LNCAP (cell line): ENCODE measurements around the gene KCNG2.

Experiments
- TF ChIP-seq, protein P1 (sequence below): fragments of 450-650 bp; IDR thresholded peaks from 2 replicates; pipeline ENCODE4 v1.5.1; 2017; ENCODE audit warnings: mild to moderate bottlenecking

Gene KCNG2

DNA sequence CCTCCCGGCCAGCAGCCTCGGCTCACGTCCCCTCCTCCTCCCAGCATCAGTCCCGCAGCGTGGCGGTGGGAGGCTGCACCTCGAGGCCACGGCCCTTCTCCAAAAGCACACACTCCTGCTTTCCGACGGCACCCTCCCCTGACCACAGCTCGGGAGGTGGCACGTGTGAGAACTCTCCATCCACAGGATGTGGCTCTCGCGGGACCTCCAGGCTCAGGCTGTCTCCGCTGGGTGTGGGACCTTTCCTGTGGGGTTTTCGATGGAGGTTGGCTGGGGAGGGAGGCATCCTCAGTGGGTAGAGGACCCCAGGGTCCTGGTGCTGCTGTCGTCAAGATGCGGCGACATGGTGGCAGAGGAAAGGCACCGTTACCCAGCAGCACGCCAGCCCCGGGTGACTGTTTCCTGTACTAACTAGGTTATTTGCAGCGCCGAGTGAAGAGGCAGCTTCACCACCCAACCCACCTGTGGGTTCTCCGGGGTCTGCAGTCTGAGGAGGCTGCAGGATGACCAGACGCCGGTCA, 42.8 kb upstream of the KCNG2 start:
- TF ChIP-seq, protein P1, sequence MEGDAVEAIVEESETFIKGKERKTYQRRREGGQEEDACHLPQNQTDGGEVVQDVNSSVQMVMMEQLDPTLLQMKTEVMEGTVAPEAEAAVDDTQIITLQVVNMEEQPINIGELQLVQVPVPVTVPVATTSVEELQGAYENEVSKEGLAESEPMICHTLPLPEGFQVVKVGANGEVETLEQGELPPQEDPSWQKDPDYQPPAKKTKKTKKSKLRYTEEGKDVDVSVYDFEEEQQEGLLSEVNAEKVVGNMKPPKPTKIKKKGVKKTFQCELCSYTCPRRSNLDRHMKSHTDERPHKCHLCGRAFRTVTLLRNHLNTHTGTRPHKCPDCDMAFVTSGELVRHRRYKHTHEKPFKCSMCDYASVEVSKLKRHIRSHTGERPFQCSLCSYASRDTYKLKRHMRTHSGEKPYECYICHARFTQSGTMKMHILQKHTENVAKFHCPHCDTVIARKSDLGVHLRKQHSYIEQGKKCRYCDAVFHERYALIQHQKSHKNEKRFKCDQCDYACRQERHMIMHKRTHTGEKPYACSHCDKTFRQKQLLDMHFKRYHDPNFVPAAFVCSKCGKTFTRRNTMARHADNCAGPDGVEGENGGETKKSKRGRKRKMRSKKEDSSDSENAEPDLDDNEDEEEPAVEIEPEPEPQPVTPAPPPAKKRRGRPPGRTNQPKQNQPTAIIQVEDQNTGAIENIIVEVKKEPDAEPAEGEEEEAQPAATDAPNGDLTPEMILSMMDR = no peak

DNA sequence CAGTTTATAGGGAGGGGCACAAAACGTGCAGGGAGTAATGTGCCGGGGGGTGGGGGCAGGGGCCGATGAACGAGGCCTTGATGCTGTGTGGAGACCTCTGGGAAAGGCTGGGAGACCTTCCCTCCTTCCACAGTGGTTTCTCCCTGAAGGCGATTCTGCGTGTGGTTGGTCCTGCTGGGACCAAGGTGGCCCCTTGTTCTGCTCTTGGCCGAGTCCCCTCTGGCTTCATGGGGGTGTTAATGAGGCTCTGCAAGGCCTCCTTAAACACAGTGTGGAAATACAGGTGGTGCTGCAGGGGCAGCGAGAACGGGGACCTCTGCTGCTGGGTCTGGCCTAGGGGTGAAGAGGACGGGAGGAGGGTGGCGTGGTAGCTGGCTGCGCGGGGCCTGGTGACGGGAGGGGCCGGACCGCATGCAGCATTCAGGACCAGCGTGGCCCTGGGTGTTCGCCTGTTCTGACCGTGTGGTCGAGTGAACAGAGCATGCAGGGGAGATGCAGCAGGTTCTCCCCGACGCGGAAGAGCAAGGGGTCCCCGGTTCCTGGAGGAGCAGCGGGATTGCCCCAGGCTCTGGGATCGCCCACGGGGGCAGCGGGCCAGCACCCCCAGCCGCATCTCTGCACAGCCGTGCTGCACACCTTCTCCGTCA, 42.1 kb upstream of the KCNG2 start:
- TF ChIP-seq, protein P1 = no peak

DNA sequence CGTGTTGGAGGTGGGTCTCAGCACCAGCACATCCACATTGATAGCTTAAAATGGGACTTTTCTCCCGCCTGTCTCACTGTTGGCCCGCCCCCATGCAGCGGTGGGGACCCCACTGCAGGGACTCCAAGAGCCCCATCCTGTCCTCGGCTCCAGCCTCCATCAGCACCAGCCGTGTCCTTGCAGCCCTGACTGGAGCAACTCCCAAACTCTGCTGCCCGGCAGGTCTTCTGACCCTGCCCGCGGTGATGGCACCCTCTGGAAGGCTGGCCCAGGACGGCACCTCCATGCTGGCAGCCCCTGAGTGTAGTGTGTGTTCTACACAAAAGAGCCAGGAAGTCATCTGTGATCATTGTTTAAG, 41.6 kb upstream of the KCNG2 start:
- TF ChIP-seq, protein P1 = no peak

DNA sequence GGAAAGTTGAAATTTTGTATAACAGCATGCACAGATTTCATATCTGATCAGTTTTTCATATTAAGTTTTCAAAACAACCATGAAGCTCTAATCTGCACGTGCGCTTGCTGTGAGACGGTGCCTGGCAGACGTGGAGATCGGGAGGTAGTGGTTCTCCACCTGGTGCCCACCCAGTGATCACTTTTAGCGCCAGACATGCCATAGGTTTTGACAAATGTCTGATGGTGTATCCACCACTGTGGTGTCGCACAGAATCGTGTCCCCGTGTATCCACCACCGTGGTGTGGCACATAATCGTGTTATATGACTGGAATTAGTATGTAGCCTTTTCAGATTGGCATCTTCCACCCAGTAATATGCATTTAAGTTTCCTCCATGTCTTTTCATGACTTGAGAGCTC, 40.9 kb upstream of the KCNG2 start:
- TF ChIP-seq, protein P1 = no peak

DNA sequence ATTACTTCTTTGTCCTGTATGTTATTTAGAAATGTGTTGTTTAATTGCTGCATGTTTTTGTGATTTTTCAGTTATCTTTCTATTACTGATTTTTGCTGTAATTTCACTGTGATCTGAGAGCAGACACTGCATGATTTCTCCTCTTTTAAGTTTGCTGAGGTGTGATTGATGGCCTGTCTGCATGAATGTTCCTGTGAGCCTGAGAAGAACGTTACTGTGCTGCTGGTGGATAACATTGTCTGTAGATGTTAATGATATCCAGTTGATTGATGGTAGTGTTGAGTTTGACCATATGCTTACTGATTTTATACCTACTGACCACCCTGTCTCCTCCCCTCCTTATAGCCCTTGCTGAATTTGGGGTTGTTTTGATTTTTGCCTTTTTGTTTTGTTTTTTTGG, 37.4 kb upstream of the KCNG2 start:
- TF ChIP-seq, protein P1 = no peak

DNA sequence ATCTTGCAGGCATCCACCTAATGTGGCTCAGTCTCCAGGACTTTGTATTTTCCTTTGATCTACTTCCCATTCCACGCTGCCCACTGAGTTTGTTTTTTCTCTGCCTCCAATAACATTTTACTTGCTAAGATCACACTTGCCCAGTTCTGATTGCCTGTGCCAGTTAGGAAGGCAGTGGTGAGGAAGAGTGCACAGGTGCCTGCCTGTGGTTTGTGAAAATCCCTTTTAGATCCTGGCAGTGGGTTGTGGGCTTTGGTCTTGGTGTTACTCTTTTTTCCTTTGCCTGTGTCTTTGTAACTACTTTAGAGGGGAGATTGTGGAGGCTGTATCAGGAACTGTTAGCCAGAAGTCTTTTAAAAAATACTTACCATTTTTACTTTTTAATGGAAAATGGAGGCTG, 36.9 kb upstream of the KCNG2 start:
- TF ChIP-seq, protein P1 = no peak

DNA sequence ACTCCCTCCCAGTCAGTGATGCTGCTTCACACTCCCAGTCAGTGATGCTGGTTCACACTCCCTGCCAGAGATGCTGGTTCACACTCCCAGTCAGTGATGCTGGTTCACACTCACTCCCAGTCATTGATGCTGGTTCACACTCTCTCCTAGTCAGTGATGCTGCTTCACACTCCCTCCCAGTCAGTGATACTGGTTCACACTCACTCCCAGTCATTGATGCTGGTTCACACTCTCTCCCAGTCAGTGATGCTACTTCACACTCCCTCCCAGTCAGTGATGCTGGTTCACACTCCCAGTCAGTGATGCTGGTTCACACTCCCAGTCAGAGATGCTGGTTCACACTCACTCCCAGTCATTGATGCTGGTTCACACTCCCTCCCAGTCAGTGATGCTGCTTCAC, 34.3 kb upstream of the KCNG2 start:
- TF ChIP-seq, protein P1 = no peak

DNA sequence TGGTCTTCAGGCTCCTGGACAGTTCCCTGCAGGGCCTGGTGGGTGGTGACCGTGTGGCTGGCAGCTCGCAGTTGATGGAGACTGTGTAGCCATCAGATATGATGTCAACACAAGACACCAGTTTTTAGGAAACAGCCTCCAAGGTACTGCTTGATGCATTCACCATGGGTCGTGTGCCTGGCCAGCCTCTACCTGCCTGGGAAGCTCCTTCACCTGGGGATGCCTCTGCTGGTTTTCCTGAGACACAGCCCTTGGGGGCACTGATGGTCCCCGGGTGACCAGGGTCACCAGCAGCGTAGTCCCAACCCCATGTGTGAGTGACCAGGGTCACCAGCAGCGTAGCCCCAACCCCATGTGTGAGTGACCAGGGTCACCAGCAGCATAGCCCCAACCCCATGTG, 33.6 kb upstream of the KCNG2 start:
- TF ChIP-seq, protein P1 = no peak
